HG03354 (cell line): ENCODE data around the gene GP9.

Experiments
- ATAC-seq: cut with Tn5 transposase; IDR thresholded peaks from one replicate; pipeline ENCODE4 v1.9.1; 2021; ENCODE audit warnings: mild to moderate bottlenecking; ENCODE audit not compliant: unreplicated experiment, poor library complexity, severe bottlenecking

Gene GP9

DNA sequence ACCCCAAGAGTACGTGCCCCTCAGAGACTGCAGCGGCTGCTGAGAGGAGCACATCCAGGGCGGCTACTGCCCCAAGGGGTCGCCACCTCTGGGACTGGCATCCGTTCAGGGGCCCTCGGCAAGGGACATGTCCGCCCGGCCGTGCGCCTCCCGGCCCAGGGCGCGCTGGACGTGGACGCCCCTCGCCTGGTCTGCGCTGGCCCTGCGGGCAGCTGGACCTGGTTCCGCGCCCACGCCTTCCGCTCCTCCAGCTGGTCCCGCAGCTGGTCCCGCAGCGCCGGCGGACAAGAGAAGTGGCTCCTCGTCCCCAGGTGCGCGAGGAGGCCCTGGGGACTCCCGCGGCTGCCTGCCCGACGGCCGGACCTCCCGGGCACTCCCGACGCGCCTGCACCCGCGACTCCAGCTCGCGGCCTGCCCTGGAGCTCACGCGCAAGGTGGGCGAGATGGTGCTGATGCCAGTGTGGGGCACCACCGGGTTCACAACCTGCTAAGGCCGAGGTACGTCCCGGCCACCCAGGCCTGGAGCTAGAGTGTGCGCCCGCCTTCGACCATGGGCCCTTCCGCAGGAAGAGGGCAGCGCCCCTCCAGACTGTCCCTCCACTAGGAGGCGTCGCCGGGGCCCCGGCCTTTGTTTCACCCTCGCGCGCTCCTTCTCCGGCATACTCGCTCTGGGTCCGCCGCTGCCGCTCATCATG, 14.4 kb upstream of the GP9 start:
- ATAC-seq: no peak

- ATAC-seq: no peak
Measured at GRCh38 chr3:129046732-129047552, 13.6 kb upstream of the GP9 start.

- ATAC-seq: no peak
Measured at GRCh38 chr3:129047553-129047839, 13.1 kb upstream of the GP9 start.

- ATAC-seq: no peak
Measured at GRCh38 chr3:129050556-129051295, 9.9 kb upstream of the GP9 start.

- ATAC-seq: no peak
Measured at GRCh38 chr3:129051871-129052340, 8.7 kb upstream of the GP9 start.

- ATAC-seq: no peak
Measured at GRCh38 chr3:129052675-129053074, 7.9 kb upstream of the GP9 start.

DNA sequence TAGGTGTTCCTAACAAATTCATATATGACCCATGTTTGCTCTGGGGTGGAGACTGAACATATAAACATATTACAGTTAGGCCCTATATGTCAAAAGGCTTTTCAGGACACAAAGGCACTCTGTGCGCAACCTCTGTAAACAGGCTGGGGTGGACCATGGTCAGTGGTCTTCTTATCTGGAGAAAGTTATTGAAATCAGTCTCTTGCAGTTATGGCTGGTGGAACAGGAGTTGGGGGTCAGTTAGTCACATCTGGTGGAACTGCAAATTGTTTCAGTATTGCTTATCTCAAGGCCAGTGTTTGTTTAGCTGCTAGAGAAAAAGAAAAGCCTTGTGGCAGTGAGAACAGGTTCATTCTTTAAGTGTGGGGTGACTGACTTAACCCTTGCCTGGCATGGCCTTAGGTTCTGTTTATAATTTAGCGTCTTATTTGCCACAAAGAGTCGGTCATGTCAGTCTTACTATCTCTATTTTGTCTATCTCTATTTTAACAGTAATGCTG, 5.9 kb upstream of the GP9 start:
- no peak for ATAC-seq

DNA sequence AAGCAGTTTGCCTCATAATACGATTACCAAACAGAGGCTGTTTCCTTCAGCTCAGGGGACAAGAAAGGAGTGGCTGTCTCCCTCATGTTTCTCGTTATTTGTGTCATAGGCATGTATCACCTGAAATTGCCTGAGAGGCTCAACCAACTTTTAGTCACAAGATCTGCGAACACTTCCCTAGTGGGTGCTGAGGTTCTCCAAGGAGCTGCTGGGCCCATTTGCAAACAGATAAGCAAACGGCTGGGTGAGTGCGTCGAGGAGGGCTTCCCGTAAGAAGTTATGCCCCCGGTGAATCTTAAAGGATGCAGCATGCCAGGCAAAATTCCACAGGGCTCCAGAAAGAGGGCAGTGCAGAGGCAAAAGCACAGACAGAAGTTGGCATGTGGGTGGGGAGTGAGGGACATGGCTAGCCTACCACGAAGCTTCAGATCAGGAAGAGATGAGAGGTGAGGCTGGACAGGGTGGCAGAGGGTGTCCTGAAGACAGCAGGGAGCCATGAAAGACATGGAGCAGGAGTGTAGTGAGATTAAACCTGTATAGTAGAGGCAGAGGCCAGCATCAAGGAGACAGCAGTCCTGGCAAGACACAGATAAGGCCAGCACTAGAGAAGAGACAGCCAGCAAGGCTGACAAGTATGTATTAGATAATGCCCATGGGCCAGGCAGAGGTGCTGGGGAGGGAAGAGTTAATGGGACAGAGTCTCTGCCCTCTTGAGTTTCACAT, 4.0 kb upstream of the GP9 start:
- no peak for ATAC-seq

DNA sequence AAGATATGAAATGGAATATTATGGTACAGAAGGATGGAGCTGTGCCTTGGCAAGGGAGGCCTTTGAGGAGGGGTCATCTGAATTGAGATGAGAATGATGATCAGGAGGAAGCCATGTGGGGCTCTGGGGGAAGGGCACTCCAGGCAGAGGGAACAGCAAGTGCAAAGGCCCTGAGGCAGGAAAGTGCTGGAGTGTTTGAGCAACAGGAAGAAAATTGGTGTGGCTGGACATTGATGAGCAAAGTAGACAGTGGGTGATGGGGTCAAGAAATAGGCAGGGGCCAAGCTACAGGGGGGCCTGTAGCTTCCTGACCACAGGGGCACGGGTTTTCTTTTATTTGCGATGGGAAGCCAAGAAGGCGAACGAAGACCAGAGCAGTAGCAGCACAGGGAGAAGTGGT, 3.3 kb upstream of the GP9 start:
- no peak for ATAC-seq

DNA sequence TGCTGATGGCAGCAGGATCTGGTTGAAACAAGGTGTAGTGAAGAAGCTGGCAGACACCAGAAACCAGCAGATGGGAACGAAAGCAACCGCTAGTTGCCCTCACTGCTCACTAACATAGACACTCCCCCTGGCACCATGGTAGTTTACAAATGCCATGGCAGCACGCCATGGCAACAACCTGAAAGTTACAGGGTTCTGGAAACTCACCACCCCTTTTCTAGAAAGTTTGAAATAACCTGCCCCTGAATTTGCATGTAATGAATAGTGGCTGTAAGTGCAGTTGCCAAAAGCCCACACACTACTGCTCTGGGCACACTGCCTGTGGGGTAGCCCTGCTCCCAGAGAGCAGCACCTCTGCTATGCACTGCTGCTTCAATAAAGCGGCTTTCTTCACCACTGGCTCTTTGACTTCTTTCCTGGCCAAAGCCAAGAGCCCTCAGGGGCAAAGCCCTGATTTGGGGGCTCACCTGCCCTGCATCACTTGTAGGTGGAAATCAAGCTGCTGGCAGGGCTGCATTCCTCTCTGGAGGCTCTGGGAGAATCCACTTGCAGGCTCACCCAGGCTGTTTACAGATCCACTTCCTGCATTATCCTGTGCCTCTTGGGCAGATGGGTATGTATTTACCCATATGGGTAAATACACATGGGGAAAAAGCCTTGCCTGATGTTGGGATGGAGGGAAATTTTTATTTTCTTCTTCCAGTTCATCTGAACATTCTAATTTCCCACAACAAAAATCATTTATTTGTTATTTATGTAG, 2.0 kb upstream of the GP9 start:
- peak; percentile 61 for ATAC-seq

DNA sequence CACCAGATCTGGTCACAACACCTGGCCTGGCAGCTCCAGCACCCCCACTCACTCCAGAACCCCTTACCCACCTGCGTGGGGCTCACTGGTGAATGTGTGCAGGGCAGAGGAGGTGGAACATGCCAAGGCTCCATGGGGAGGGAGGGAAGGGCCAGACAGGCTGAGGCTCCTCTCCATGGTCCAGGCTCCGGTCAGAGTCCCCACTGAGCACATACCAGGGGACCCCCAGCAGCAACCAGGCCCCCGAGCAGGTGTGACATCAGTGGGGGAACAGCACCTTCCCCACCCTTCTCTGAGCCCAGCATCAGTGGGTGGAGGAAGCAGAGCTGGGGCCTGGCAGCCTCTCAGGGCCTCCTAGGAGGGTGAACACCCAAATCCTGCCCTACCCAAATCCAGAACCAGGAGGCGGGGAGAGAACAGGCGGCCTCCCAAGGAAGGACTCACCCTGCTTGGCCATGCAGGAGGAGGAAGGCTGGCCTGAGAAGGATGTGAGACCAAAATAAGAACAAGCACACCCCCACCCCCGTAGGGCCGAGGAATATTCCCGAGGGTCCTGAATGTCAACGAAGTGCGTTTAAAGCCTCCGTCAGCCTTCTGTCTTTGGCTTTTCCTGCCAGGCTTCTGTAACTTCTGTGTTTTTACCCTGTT, 1.1 kb upstream of the GP9 start:
- no peak for ATAC-seq

- no peak for ATAC-seq
Measured at GRCh38 chr3:129061023-129061887, 676 bp downstream of the GP9 start.

GRCh38 chr3:129061888-129062834, 1.6 kb downstream of the GP9 start:
- no peak for ATAC-seq

- ATAC-seq: no peak
Measured at GRCh38 chr3:129063091-129063640, 2.6 kb downstream of the GP9 start.

DNA sequence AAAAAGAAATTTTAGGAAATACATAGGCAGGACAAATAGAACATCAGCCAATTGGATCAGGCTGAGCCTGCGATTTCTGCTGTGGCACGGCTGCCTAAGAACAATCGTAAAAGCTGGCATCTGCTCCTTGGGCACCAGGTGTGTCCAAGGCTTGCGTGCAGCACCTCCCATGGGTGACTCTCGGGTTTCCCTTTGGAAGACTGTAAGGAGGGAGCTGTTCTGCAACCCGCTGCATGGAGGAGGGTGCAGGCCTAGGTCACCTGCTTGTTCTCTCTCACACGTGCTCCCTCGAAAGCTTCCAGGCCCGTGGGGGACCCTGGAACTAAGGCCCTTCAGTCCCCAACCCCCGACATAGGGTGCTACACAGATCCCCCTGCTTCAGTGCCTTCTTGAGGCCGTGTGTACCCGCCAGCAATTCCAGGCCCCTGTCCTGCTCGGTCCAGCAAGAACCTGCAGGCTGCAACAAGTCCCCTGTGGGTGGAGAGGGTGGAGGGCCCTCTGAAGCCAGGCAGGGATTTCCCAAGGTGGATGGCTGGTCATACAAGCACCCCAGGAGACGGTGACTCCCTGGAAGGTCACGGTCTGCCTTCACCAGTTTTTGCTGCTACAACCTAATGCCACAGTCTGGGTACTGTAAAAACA, 3.4 kb downstream of the GP9 start:
- ATAC-seq: no peak
